Right lobe of liver (tissue), 6 donors: ENCODE measurements around the gene EPB41L4B. TPM values are rescaled to one million over a fixed set of nuclear protein-coding genes. Genes with fewer than 3 reads are reported as not detected.

ENCODE experiments used
- ATAC-seq, 4 donors: fragments of 200-7000 bp; cut with Tn5 transposase; one replicate each; pipeline ENCODE4 v1.9.1; 2020; ENCODE audit warnings: mild to moderate bottlenecking in 4 of 4, moderate library complexity in 4 of 4
- DNase-seq, 3 donors: peaks; one replicate each; pipeline ENCODE4 v3.0.0-alpha.2; 2020
- H3K27ac ChIP-seq, 3 donors: fragments of 200-600 bp; one replicate each; pipeline ENCODE4 v1.8.0; 2022
- H3K27me3 ChIP-seq, 2 donors: fragments of 200-600 bp; one replicate each; pipeline ENCODE4 v1.8.0; 2022
- H3K36me3 ChIP-seq, 4 donors: fragments of 200-600 bp; sonication (generic) in 1 of 4; one replicate each; pipeline versions ENCODE4 v1.5.1 to v1.8.0; 2017 to 2022; ENCODE audit warnings: control low read depth in 1 of 4
- H3K4me1 ChIP-seq, 4 donors: fragments of 200-600 bp; sonication (generic) in 1 of 4; one replicate each; pipeline versions ENCODE4 v1.5.1 to v1.8.0; 2017 to 2022; ENCODE audit warnings: control low read depth in 1 of 4
- H3K4me3 ChIP-seq, 3 donors: fragments of 200-600 bp; one replicate each; pipeline ENCODE4 v1.8.0; 2022
- H3K9me3 ChIP-seq, 4 donors: fragments of 200-600 bp; sonication (generic) in 1 of 4; one replicate each; pipeline versions ENCODE4 v1.5.1 to v1.8.0; 2017 to 2022; ENCODE audit warnings: control low read depth in 1 of 4
- POLR2A ChIP-seq: fragments of 450-650 bp; IDR thresholded peaks from one replicate; pipeline ENCODE4 v1.6.1; 2017; ENCODE audit warnings: antibody characterized with exemption, mild to moderate bottlenecking
- WGBS: methylation state at CpG from one replicate; pipeline ENCODE4 v1.1.6; 2018; ENCODE audit warnings: low coverage, low lambda C conversion rate; ENCODE audit not compliant: insufficient coverage; ENCODE audit errors: missing lambda C conversion rate; 5-methylcytosine and 5-hydroxymethylcytosine counted together
- intact Hi-C, 2 donors: fragments of 100-400 bp; cut with DNase I; formaldehyde crosslinking; loops; one replicate each; pipeline versions ENCODE4 v1.11.2 to v1.14.1; 2022
- total RNA-seq, 6 experiments: library from RNA; depleted of rRNA in 2 of 6; stranded (reverse); fragments of >200 nt in 2 of 6; fragmentation: NEBNext Ultra II Directional in 3 of 6; extraction: Animal tissue kit (Norgen Biotek cat#: 25700) in 3 of 6; gene quantifications; one replicate each; pipeline versions ENCODE4 v1.1.0 to v1.2.4, GENCODE V29; 2016 to 2023
- TF ChIP-seq, protein P1 (sequence below), 4 donors: fragments of 200-600 bp in 3 of 4; fragments of 450-650 bp in 1 of 4; IDR thresholded peaks; one replicate each; pipeline versions ENCODE4 v1.5.1 to v1.8.0; 2016 to 2022; ENCODE audit warnings: antibody characterized with exemption in 4 of 4, mild to moderate bottlenecking in 2 of 4
- donor health status: DM: no; HTN: yes; CAD: no.
- donor health status: DM: no; HTN: no; CAD: no.
- donor health status: DM: no; HTN: no; CAD: no.
- donor health status: DM: no; HTN: yes; CAD: no.
- donor health status: DM: no; HTN: yes; CAD: no.

The EPB41L4B gene
- total RNA-seq, 6 experiments from 2014 or later: 29.0 to 89.0 (median 32.4) TPM

DNA sequence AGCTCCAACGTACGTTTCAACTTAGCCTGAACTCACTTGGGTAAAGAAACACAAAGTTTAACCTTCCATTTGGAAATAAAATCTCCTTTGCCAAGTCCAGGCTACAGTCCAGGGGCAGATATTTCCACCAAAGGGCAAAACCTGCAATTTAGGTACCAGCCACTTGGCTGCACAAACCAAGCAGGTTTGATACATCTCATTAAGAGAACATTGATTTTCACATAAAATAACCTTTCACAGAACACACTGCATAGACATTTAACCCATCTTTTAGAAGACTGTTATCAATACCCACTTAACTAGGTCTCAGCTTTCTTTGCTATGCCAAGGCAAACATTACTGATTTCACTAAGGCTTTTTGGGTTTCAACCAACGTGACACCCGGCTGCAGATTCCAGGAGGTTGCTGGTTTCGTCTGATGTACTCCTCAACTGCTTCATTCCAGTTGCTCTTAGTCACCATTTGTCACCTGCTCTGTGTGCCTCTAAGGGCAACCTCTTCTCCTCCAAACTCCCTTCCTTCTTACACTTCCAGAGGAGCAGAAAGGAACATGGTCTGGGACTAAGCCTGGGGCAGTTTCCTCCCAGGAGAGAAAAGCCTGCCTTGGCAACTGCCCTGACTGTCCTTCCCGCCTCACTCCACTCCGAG, 67.1 kb downstream of the EPB41L4B start:
- H3K9me3 ChIP-seq: no peaks in the 10 kb centered on the region
- H3K36me3 ChIP-seq: peaks cover 0 to 6% (median 0%) of the 10 kb centered on the region in 4 donors
- no peaks in the 10 kb centered on the region for H3K27me3 ChIP-seq
- ATAC-seq (peak; percentile 52 to 72 (median 68)), DNase-seq (peak in 2 of 3 donors; percentile 39 to 84)
- intact Hi-C loops: loop anchor here in 1 of 2 donors (5.0 kb wide), 1 partner anchor 64 kb away; no protein-coding TSS in a partner anchor
- TF ChIP-seq POLR2A: no peak
- TF ChIP-seq, protein P1, sequence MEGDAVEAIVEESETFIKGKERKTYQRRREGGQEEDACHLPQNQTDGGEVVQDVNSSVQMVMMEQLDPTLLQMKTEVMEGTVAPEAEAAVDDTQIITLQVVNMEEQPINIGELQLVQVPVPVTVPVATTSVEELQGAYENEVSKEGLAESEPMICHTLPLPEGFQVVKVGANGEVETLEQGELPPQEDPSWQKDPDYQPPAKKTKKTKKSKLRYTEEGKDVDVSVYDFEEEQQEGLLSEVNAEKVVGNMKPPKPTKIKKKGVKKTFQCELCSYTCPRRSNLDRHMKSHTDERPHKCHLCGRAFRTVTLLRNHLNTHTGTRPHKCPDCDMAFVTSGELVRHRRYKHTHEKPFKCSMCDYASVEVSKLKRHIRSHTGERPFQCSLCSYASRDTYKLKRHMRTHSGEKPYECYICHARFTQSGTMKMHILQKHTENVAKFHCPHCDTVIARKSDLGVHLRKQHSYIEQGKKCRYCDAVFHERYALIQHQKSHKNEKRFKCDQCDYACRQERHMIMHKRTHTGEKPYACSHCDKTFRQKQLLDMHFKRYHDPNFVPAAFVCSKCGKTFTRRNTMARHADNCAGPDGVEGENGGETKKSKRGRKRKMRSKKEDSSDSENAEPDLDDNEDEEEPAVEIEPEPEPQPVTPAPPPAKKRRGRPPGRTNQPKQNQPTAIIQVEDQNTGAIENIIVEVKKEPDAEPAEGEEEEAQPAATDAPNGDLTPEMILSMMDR (IDR thresholded peaks at IDR 0.05): peak; percentile 10 to 52 (median 34)
- H3K4me3 ChIP-seq: peak overlapping the region in 2 of 3 donors; percentile 12 to 24
- H3K27ac ChIP-seq: peak overlapping the region; percentile 76 to 98 (median 88)
- 26% methylated on average over 5 of the region's 7 CpGs for WGBS
- H3K4me1 ChIP-seq: peaks cover 0 to 66% (median 34%) of the 10 kb centered on the region in 4 donors

DNA sequence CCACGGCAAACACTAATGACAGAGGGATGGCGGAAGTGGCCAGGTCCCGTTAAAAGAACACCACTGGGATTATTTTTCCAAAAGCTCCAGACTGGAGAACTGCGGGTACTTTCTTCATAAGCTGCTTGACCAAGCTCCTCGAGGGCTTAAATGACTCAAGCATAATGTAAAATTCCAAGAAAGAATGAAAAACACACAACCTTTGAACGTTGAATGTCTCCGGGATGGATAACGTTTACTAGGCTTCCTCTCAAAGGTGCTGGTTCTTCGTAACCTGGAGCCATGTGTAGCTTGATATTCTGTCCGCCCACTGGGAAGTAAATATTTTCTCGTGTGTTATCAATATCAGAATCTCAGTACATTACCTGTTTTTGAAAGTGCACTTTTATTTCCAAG, 67.6 kb downstream of the EPB41L4B start:
- H3K36me3 ChIP-seq: peaks cover 0 to 6% (median 0%) of the 10 kb centered on the region in 4 donors
- TF ChIP-seq POLR2A: no peak
- TF ChIP-seq, protein P1 (IDR thresholded peaks at IDR 0.05): no peak
- H3K27me3 ChIP-seq: no peaks in the 10 kb centered on the region
- 21% methylated on average over 11 of the region's 11 CpGs for WGBS
- no peak overlapping the region for H3K4me3 ChIP-seq
- H3K27ac ChIP-seq: peak overlapping the region; percentile 76 to 98 (median 88)
- ATAC-seq (peak in 2 of 4 donors; percentile 48 to 61), DNase-seq (no peak)
- peaks cover 0 to 71% (median 36%) of the 10 kb centered on the region in 4 donors for H3K4me1 ChIP-seq
- intact Hi-C loops: loop anchor here in 1 of 2 donors (5.0 kb wide), 1 partner anchor 64 kb away; no protein-coding TSS in a partner anchor
- no peaks in the 10 kb centered on the region for H3K9me3 ChIP-seq

DNA sequence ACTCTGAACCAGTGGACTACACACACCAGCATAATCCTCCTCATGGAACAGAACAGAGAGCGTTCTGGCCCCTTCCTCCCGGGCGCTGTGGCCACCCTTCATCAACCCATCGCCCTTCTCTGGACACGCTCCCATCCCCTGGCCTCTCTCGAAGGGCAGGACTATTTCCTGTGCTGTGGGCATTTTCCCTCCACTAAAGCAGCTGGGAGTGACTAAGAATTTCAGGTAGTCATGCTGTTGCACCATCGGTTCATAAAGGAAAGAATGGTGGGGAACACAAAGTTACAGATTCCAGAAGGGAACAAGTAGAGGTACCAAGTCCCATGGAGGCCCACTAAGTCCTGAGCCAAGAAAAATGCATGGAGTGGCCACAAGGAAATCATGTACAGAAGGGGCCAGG, 68.6 kb downstream of the EPB41L4B start:
- no peaks in the 10 kb centered on the region for H3K9me3 ChIP-seq
- H3K4me3 ChIP-seq: no peak overlapping the region
- H3K36me3 ChIP-seq: peaks cover 0 to 6% (median 0%) of the 10 kb centered on the region in 4 donors
- no peak for TF ChIP-seq POLR2A
- TF ChIP-seq, protein P1 (IDR thresholded peaks at IDR 0.05): no peak
- no peak for DNase-seq
- 92% methylated on average over 7 of the region's 7 CpGs for WGBS
- no peaks in the 10 kb centered on the region for H3K27me3 ChIP-seq
- intact Hi-C loops: loop anchor here in 1 of 2 donors (5.0 kb wide), 1 partner anchor 65 kb away; no protein-coding TSS in a partner anchor
- ATAC-seq: no peak
- H3K4me1 ChIP-seq: peaks cover 0 to 79% (median 40%) of the 10 kb centered on the region in 4 donors
- peak overlapping the region; percentile 59 to 98 (median 88) for H3K27ac ChIP-seq

DNA sequence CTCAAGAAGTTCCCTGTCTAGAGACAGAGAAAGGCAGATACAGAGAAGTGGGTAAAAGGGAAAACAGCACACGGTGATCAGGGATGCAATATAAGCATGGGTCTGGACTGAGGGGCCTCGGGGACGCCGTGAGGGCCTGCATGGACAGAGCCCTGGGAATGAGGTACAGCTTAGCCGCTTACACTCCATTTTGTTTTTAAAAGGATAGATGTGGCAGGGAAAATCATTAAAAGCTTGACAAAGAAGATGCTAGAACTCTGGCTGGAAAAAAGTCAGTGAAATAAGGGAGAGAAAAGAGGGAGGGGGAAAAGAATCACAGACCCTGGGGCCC, 69.1 kb downstream of the EPB41L4B start:
- peaks cover 0 to 85% (median 42%) of the 10 kb centered on the region in 4 donors for H3K4me1 ChIP-seq
- no peak for TF ChIP-seq POLR2A
- TF ChIP-seq, protein P1 (IDR thresholded peaks at IDR 0.05): no peak
- ATAC-seq (no peak), DNase-seq (no peak)
- H3K36me3 ChIP-seq: peaks cover 0 to 6% (median 0%) of the 10 kb centered on the region in 4 donors
- peak overlapping the region; percentile 59 to 98 (median 88) for H3K27ac ChIP-seq
- H3K4me3 ChIP-seq: no peak overlapping the region
- 89% methylated on average over 5 of the region's 5 CpGs for WGBS
- intact Hi-C loops: loop anchor here in 1 of 2 donors (5.0 kb wide), 1 partner anchor 66 kb away; no protein-coding TSS in a partner anchor
- H3K9me3 ChIP-seq: no peaks in the 10 kb centered on the region
- no peaks in the 10 kb centered on the region for H3K27me3 ChIP-seq
